T1000 (cell line): ENCODE data around the gene RIPK4.
"Not testable (repeated sequence)": the region's sequence is repeated elsewhere in the genome, so short reads cannot be mapped to it uniquely, and the experiment has no call there.

ENCODE experiments used
- DNase-seq: peaks from one replicate; lab custom pipeline; 2025; ENCODE audit warnings: mixed read lengths; lab: John Stamatoyannopoulos, UW

RIPK4 gene

DNA sequence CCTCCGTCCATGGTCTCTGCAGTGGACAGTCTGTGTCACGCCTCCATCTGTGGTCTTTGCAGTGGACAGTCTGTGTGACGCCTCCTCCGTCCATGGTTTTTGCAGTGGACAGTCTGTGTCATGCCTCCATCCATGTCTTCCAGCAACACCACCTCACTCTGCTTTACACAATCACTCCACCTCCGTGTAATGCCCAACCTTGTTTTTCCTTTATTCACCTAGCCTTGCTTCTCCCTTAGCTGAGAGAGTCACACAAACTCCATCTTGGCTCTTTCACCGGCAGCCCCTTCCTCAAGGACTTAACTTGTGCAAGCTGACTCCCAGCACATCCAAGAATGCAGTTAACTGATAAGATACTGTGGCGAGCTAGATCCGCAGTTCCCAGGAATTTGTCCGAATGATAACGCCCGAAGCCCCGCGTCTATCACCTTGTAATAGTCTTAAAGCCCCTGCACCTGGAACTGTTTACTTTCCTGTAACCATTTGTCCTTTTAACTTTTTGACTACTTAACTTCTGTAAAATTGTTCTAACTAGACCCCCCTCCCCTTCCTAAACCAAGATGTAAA is 52.5 kb downstream of the RIPK4 start:
- DNase-seq, result not testable (repeated sequence)

DNA sequence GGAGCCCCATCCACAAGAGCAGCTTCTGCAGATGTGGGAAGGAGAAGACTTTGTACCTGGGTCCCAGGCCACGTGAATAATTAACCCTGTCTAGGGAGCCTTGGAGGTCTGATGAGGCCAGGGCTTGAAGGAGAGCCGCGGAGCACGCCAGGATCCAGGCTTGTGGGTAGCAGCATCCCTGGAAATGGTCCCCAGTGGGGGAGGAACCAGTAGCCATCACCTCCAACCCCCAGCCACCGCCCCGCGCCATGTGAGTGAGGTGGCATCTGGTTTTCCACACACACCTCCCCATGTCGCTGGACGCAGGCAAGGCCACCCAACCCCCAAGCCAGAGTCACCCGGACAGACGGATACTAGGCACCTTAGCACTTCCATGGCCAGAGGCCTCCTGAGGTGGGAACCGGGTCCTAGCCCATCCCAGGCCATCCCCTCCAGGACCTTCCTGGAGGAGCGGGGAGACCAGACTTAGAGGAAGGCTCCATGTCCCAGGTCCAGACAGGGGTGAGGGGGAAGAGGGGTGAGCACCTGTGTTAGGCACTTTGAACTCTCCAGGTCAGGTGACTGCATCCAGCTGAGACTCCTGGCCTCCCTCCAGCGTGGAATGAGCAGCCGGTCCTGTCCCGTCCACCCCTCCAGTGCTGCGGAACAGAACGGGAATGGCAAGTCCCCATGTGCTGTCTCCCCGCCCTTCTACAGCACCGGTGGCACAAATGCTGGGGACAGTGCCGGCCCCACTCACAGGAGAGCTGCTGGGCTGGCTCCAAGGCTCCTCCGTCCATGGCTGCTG is 53.2 kb downstream of the RIPK4 start:
- DNase-seq, result no peak

DNA sequence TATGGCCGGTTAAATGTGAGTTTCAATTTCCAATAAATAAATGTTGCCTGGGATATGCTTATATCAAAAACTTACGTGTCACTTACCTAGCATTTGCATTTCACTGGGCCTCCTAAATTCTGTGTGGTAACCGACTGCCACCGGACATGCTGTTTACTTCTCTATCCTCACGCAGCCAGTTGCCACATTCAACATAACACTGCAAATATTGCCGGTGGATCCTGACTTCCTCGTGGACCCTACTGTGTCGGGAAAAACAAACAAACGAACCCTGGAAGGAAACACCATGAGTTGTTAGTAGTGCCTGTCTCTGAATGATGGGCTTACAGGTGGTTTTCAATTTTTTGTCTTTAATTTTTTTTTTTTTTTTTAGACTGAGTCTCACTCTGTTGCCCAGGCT is 54.1 kb downstream of the RIPK4 start:
- no peak for DNase-seq

DNA sequence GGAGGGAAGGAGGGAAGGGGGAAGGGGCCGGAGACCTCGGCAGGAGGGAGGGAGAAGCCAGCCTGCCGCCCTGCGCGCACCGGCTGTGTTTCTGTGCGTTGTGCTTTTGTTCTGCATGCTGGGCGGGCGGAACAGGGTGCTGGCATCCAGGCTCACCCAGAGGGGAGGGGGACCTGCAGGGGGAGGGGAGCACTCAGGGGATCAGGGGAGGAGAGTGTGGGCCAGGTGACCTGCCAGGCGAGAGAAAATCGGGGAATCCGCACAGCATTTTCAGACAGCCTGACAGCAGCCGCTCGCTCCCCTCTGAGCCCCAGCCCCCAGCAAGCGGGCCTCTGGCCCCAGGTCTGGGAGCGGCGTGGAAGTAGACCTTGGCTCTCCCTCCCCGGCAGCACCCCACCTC is 54.7 kb downstream of the RIPK4 start:
- DNase-seq, result no peak

DNA sequence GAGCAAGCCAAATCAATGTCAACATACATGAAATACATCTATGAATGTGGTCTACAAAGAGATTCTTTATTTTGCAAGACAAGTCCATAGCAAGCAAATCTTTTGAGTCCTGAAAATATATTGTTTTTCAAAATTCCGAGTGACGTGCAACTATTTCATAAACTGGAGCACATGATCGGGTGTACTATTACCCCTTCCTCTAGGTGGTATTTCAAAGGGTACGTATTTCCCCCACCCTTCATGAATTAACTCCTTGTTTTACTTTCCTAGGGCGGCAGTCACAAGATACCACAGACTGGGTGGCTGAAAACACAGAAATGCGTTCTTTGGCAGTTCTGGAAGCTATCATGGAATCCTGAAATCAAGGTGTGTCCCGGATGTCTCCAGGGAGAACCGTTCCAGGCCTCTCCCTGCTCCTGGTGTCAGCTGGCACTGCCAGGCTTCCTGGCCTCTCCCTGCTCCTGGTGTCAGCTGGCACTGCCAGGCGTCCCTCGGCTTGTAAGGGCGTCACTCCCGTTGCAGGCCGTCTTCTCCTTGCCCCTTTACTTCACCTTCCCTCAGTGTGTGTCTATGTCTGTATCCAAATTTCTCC is 55.3 kb downstream of the RIPK4 start:
- no peak for DNase-seq

DNA sequence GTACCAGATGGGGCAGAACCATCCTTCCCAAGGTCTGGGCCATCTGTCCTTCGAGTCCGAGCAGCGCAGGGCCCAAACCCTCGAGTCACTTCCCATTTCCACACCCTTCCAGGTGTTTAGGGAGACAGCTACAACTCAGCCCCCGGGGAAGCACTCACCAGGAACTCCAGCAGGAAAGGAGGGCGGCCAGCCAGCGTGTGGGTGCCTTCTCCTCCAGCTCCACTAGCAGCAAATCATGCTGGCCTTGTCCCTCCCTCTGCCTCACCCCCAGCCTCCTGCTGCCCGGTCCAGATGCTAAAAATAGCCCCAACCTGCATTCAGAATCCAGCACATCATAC is 56.1 kb downstream of the RIPK4 start:
- DNase-seq, result no peak

DNA sequence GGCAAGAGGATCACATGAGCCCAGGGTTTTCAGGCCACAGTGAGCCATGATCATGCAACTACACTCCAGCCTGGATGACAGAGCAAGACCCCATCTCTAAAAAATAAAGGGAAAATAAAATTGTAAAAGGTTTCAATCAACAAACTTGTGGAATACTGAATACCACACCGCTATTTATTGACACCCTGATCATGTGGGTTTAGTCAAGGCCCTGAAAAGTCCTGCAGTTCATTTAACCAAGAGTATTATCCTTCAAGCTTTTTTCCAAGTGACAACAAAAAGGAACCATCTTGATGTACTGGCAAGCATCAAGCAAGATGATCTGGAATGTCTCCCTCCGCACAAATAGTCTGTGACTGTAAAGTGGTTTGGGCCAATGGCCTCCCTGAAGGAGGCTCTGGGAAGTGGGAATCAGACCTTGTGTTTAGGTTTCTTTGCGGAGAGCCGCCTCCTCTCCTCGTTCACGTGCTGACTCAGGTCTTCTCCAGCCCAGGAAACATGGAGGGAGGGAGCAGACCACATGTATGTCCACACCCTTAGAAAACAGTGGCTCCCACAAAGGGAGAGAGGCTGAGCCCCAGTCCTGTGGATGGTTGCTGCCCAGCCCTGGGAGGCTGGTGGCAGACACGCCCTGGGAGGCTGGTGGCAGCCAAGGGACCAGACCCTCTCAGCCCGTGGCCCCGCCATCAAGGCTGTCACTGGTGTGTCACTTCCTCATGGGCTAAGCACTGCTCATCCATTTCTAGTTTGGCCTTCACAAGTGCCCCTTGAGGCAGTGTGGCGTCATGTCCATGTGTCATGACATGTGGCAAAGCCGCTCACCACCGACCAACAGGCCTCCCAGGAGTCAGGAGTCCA is 56.7 kb downstream of the RIPK4 start:
- no peak for DNase-seq

DNA sequence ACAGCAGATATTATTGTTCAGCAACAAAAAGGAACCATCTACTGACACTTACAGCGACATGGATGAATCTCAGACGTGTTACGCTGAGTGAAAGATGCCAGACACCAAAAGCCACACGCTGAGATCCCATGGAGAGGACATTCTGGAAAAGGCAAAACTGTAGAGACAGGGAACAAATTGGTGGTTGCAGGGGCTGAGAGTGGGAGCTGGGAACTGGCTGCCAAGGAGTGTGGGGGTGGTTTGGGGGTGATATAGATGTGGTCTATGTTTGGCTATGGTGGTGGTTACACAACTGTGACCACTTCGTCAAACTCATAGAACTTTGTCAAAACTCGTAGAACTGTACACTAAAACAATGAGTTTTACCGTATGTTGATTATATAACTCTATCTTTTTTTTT is 57.7 kb downstream of the RIPK4 start:
- DNase-seq, result no peak

DNA sequence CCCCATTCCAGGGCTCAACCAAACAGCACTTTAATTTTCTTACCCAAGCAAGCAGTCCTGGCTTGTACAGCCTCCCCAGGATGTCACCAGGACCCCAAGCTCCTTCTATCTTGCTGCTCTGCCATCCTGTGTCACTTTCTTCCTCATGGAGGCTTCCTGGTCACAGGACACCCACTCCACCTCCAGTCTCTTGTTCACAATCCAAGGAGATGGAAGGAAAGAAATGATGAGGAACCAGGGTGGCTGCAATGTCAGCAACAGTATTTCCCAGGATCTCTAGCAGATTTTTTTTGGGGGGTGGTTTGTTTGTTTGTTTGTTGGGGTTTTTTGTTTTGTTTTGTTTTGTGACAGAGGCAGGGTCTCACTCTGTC is 58.9 kb downstream of the RIPK4 start:
- no peak for DNase-seq

DNA sequence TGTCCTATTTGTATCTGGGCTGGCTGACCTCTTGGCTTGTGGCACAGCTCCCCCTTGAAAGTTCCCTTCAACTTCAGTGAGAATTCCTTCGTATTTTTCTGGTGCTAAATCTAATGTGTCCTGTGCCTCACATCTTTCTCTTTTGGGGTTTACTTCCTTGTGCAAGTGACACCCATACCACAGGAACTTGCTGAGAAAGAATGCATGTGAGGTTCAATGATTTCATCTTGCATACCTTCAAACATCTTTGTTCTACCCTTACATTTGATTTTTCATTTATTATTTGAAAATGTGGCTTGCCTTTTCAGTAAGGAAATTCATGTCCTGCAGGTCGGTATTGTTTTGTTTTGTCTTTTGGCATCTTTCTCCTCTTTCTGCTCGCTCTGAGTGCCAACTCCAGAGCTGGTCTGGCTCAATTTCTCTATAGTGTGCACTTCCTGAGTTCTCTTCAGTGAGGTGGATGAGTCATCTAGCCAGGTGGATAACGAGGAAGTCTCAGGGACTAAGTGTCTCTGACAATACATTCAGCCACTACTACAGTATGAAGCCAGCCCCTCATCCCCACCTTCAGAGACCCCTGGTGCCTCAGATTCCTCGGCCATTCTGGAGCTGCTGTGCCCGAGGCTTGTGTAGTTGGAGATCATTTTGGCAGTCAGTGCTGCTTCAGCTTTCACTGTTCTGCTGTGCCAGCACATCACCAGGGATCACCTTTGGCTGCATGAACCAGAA is 59.5 kb downstream of the RIPK4 start:
- no peak for DNase-seq

DNA sequence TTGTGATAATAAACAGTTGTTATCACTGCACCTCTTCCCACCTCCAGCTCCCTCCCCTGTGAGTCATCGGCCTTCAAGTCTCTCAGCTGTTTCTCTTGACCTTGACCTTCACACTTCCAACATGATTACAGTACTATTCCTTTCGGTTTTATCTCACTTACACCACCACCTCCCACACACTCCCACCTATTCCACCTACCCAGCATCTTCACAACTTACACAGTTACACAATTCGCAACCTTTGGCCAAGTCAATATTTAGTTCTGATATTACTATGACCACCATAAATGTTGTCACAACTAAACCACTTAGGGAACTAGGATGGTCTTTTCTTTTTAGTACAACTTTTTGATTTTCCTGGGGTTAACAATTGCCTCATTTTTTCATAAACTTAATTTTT is 60.2 kb downstream of the RIPK4 start:
- DNase-seq, result no peak

DNA sequence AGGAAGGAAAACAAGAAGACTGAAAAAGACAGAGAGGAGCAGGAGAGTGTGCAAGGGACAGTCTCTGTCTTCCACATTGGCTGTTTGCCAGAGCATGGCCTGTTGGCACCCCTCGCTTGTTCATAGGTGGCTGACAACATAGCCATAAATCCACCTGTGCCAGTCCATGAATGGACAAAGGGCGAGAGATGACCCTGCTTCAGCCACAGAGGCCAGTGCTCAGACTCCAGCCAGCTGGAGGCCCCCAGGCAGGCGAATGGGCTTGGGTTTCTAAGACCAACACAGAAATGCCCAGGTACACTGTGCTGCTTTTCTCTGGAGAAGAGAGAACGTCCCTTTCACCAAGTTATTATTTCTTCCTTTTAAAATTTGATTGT is 60.6 kb downstream of the RIPK4 start:
- DNase-seq, result no peak

DNA sequence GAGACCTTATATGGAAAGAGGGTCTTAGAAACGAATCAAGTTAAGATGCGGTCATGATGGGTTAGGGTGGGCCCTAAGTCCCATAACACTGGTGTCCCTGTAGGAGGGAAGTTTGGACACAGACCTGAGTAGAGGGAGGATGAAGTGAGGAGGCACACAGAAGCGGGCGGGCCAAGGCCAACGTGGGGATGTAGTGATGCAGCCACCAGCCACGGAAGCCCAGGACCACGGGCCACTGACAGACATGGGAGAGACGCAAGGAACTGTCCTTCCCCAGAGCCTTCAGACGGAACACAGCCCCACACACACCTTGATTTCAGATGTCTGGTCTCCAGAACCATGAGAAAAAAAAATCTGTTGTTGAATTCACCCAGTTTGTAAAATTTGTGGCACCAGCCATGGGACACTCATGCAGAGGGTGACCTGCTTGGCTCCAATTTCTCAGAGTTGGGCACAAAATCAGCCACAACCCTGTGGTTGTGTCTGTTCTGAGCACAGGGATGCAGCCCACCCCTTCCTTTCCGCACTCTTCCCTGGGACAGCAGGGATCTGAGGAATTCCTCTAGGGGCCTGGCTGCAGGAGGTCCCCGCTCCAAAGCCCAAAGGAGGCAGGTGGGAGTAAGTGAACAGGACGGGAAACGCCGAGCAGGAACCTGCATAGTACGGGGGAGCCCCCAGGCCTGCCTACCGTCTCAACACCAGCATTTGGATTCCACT is 61.1 kb downstream of the RIPK4 start:
- no peak for DNase-seq

DNA sequence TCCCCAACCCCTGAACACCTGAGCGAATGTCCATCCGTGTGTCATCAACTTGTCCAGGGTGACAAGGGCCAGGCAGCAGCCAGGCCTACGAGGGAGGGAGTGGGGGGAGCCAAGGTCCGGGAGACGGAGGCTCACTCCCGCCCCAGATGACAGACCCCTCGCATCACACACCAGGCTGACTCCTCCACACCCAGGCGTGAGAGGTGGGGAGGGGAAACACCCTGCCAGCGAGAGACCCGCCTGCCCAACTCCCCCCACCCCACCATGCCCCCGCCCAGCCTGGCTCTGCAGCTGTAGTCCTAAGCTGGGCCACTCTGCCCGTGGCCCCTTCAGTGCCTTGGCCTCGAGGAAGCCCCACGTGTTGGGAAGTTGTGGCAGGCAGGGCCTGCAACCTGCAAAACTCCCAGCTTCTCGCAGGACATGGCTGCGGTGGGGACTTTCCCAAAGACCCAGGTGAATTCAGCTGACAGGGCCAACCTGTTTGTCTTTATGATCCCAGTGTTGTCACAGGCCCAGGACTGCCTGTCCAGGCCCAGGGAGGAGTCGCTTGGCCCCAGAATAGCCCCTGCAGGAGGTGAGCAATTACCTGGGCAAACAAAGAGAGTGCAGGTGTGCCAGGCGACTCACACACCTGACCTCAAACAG is 62.9 kb downstream of the RIPK4 start:
- no peak for DNase-seq

DNA sequence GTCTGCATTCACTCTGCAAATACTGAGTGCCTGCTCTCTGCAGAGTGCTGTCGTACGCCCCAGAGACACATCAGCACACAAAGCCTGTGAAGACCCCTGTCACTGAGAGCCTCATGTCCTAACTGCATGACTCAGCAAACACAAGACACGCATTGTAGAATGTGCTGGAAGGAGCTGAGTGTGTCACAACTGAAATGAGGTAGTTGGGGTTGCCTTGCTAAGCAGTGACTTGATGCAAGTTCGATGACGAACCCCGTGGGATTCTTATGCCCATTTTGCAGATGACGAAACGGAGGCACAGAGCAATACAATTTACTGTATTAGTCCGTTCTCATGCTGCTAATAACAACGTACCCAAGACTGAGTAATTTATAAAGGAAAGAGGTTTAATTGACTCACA is 65.1 kb downstream of the RIPK4 start:
- no peak for DNase-seq

DNA sequence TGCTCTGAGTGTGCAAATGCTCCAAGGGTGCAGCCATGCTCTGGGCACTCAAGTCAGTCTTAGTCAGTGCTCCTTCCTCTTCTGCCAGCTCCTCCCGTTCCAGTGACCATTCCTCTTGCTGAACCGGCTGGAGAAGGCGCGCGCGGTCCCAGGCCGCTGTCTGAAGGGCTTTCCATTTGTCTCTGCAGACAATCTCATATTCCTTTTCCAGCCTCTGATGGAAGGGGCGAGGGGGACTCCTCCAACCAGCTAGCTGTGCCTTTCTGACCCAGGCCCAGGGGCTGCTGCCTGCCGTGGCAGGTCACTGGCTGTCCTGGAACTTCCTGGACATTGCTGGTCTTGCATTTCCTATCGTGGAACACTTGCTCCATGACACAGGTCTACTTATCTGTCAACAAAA is 67.5 kb downstream of the RIPK4 start:
- DNase-seq, result no peak

DNA sequence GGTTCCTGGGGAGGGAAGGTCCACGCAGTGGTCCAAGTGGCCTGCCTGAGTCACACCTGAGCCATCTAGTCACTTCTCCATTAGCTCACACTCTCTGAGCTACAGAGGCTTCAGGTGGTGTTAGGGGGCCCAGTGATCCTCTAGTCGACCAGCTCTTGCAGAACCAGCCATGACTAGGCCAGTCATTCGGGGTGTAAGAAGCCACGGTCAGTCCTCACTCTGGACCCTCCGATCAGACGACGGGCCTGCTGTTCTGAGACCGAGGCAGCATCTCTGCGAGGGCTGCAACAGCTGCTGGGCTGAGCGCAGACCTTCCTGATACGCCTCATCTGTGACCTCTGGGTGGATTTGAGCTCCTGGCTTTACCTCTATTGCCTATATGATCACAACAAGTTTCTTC is 68.8 kb downstream of the RIPK4 start:
- no peak for DNase-seq

DNA sequence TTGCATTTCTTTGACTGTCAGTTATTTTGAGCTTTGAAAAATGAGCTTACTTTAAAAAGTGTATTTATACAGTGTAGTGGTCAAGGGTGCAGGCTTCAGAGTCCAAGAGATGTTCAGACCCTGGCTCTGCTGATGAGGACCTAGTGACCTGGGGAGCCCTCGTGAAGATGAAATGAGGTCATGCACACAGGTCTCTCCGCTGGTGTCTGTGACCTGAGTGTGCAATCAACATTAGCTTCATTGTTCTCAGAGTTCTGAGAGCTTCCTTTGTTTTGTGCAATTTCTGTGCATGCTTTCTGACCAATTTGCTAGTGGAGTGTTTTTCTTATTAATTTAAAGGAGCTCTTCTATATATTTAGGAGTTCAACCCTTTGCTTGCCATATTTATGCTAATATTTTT is 71.3 kb downstream of the RIPK4 start:
- no peak for DNase-seq

DNA sequence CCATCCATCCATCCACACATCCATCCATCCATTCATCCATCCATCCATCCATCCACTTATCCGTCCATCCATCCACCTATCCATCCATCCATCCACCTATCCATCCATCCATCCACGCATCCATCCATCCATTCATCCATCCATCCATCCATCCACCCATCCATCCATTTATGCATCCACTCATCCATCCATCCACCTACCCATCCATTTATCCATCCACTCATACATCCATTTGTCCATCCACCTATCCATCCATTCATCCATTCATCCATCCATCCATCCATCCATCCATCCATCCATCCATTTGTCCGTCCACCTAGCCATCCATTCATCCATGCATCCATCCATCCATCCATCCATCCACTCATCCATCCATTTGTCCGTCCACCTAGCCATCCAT is 72.8 kb downstream of the RIPK4 start:
- not testable (repeated sequence) for DNase-seq

DNA sequence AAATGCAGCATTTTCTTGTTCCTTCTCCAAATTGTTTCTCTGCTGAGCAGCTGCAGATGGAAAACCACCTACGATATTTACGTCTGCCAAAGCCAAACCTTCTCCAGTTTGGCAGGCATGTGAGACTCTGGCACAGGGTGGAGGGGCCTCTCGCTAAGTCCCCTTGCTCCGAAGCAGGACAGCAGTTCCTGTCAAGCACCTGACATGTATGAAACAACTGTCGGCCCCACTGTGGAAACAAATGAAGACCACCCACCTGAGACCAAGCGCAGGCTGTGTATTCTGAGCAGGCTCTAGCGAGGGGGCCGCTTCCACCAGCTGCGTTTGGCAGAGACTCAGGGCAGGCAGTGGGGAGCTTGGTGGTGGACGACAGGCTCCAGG is 74.7 kb downstream of the RIPK4 start:
- DNase-seq, result no peak
